ACHN (cell line): ENCODE results near the gene NTM.

Experiments used
- DNase-seq: peaks from one replicate; pipeline ENCODE4 v3.0.0-alpha.2; 2015
- in situ Hi-C: cut with HindIII; loops from 2 replicates; pipeline ENCODE4 v1.10.0; 2017; ENCODE audit warnings: low sequenced_read_pairs, low pct_ligation_motif_present, low pct_unique_long_range_greater_than_20kb

The NTM gene

DNA sequence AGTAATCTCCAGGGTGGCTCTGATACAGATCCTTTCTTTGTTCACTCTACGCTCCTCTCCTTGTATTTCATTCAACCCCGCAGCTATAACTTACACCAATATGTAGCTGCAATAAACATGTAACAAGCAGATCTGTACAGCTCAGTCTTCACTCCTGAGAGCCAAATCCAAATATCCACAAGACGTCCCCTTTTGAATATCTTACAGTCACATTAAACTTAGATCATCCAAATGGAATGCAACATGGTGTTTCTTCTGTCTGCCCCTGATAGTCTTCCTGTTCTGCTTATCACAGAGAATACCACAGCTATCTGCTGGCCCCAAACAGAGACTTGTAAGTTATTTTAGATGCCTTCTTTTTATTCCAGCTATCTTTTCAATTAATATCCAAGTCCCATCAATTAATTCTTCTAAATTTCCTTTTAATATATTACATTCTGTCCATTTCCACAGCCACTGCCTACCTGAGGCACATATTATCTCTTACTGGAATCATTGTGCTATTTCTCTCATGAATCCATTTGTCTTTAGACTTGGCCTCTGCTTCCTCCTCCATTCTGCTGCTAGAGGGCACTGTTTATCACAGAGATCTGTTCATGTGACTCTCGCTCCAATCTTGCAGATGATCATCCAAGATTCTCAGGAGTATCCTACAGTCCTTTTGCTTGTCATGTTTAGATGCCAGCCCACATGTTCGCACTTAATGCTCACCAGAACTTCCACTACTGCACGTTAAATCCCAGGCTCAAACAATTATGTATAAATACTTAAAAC, 908.6 kb downstream of the NTM start:
- in situ Hi-C loops = no loop called here
- peak; percentile 23 for DNase-seq

DNA sequence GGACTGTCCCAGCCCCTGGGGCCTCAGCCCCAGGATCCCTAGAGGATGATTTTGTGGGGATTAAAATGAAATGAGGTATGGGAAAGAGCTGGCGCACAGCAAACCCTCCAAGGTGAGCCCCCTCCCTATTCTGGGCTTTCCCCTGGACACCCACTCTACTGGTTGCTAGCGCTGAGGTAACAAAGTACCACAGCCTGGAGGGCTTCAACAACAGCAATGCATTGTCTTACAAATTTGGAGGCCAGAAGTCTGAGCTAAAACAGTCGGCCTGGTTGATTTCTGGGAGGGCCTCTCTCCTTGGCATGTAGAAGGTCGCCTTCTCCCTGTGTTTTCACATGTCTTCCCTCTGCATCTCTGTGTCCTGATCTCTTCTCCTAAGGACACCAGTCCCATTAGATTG, 913.6 kb downstream of the NTM start:
- no peak for DNase-seq
- in situ Hi-C loops = no loop called here

DNA sequence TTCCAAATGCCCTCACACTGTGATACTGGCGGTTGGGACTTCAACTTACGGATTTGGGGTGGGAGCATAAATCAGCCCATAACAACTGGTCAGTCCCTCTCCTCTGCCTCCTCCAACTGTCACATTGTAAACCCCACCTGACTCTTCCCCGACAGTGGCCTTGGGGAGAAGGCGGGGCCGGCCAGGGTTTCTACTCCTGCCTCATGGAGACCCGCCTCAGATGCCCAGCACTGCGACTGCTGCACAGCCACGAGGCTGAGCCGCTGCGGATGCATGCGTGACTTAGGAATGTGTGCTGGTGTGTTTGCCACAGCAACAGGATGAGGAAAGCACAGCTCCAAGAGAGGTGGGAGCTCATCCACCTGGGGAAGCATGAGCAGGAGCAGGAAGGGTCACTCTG, 914.2 kb downstream of the NTM start:
- DNase-seq = no peak
- in situ Hi-C loops = no loop called here

DNA sequence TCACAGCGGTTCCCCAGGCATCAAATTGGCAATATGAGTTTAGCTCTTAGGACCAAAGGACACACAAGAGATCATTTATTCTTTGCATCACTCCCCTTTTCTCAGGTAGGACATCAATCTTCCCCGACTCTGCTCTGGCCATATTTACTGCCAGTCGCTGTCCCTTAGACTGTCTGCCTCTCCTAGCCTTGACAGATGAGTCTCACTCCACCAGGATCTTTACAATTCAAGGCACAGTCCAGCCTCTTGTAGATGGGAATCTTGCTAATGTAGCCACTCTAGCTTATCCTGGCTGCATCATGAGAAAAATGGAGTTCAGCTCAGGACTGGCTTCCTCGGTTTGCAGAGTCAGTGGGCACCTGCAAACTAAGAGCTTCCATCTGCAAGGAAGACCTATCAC, 915.2 kb downstream of the NTM start:
- in situ Hi-C loops = no loop called here
- no peak for DNase-seq

DNA sequence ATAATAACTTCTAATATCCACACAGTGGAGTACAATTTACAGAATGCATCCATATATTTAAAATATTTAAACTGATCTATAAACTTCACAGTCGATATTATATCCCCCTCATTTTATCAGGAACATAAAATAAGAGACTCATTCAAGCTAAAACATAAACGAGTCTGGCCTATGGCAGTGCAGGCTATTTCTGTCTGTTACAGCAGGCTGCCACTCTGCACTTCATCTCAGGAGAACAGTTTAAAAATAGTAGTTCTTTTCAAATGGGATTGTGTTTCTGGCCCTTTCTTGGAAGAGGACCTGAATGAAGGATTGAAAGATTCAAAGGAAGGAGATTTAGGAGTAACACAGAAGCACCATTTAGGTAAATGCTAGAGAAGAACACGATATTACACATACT, 915.7 kb downstream of the NTM start:
- in situ Hi-C loops = no loop called here
- no peak for DNase-seq

DNA sequence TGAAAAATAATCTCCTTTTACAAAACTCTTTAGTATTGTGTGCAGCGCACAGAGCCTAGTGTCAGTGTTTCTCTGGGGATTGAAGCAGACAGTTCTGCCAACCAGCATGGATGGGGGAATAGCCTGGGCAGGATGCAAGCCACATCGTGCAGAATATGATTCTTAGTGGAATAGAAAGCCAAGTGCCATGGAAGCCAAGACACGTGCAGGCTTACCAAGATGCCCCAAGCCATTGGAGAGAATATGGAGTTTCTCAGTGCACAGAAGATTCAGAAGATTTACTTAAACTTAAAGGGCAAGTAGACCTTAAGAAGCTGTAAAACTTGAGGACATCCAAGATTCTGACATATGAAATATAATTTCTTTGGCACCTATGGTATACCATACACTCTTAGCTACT, 917.6 kb downstream of the NTM start:
- no peak for DNase-seq
- in situ Hi-C loops = no loop called here

DNA sequence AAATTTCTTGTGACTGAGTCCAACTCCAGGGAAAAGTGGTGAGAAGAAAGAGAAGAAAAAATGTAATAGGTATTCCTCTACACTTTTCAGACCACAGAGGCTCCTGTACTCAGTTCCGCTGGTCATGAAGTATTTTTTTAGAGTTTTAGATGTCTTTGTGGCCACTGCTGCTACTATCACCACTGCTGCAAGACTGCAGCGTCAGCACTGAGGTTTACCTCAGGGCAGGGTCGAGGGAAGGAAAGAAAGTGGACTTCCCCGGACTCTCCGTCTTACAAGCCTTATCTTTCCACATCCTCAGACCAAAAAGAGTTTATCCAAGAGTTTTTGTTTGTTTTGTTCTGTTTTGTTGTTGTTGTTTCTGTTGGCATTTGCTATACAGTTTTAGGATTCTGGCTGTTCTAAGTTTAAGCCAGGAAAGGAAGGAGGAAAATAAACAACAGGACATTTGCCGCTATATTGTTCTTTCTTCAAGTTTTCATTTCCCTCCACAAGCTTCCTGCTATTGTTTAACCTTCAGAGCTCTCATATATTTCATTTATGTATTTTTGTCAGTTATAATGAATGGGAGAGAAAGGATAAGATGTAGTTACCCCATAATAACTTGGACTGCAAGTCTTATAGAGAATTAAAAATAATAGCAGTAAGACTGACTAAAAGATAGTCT, 919.3 kb downstream of the NTM start:
- in situ Hi-C loops = no loop called here
- no peak for DNase-seq

DNA sequence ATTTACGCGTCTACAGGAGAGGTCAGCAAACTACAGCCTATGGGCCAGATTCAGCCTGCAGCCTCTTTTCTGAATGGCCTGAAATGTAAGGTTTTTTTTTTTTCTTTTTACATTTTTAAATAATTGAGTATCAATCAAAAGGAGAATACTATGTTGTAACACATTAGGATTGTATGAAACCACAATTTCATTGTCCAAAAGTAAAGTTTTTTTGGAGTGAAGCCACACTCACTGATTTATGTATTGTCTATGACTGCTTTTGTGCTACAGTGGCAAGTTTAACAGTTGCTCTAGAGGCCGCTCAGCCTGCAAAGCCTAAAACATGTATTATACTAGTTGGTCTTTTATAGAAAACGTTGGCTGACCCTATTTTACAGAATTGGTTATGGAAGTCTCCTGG, 923.2 kb downstream of the NTM start:
- no peak for DNase-seq
- in situ Hi-C loops = no loop called here

DNA sequence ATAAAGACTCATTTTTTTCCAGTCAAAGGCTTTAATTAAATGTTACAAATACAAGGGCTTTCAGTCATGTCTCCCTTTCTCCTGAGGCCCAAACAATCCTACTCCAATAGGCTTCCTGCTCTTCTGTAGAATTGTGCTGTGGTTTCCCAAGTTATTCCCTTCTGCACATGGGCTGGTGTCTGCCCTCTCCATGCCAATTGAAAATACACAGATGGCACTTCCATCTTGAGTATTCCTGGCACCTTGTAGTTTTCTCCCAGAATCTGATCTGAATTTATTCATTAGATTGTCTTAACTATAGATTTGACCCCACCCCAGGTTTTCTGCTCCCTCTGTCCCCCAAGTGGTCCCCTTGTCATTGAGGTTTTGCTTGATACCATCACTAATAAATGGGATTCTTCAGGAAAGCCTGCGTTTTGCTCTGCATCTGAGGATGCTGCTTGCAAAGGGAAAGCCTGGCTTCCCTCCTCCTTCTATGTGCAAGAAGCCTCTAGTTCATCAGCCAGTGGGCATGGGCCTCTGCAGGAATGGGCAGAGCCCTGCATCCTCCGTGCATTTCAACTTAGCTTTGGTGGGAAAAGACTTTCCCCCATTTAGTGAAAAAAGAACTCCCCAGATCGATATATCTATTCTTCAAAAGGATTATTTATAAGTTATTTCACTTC, 926.7 kb downstream of the NTM start:
- in situ Hi-C loops = no loop called here
- no peak for DNase-seq

DNA sequence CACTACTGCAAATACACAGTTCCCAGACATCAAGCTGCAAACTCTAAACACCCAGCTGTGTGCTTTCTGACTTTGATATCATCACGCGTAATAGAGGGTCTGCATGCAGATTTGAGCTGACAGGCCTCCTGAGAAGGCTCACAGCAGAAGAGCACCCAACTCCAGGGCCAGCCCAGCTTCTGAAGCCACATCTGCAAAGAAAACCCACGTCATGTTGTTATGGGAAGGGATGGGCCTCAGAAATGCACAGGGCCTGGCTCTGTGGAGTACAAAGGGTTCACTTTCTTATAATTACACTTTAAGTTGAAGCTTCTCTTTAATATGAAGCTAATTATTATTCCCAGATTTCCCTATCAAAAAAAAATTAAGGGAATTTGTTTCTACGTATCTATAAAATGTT, 927.9 kb downstream of the NTM start:
- no peak for DNase-seq
- in situ Hi-C loops = no loop called here

DNA sequence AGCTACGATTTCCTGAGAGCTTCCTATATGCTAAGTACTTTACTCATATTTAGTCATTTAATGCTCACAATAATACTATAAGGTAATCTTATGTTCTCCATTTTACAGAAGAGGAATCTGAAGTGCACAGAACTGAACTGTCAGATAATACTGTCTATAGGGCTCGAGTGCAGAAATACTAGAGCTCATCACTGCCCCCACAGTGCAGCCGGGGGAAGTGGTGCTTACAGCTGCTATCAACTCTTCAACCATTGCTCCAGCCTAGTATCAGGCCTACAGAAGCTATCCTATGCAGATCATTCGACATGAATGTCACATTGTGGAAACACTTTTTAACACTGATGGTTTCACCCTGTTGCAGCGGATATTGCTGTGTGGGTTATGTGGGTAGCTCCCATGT, 929.9 kb downstream of the NTM start:
- in situ Hi-C loops = no loop called here
- peak; percentile 11 for DNase-seq

DNA sequence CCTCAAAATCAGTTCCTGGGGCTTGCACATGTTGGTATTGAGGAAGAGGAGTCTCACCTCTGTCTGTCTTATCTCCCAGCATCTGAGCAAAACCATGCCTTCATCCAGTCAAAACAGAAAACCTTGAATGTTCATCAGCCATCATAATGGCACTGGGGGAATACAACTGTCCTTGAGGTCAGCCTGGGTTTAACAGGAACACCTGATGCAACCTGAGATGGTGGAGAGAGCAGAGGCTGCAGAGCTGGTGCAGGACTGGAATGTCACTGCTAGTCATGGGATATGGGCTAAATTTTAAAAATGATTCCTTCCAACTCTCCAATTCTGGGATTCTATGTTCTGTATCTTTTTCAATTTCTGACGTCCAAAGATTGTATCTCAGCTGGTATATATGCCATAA, 931.0 kb downstream of the NTM start:
- in situ Hi-C loops = no loop called here
- DNase-seq = no peak

DNA sequence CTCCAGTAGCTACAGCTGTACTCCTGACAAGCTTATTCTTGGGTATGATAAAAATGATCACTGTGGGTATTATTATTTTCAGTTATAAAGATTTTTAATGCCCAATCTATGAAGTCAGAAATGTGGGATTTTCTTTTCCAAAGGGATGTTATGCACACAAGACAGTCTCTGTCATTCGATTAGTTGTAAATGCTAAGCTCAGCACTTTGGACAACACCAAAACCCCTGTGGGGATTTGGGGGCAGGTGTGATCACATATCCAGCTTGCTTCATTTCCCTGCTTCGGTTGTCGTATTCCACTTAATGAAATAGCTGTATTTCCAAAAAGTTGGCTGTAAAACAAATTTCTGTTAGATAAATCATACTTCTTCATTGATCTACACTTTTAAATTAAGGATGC, 931.5 kb downstream of the NTM start:
- DNase-seq = no peak
- in situ Hi-C loops = no loop called here

DNA sequence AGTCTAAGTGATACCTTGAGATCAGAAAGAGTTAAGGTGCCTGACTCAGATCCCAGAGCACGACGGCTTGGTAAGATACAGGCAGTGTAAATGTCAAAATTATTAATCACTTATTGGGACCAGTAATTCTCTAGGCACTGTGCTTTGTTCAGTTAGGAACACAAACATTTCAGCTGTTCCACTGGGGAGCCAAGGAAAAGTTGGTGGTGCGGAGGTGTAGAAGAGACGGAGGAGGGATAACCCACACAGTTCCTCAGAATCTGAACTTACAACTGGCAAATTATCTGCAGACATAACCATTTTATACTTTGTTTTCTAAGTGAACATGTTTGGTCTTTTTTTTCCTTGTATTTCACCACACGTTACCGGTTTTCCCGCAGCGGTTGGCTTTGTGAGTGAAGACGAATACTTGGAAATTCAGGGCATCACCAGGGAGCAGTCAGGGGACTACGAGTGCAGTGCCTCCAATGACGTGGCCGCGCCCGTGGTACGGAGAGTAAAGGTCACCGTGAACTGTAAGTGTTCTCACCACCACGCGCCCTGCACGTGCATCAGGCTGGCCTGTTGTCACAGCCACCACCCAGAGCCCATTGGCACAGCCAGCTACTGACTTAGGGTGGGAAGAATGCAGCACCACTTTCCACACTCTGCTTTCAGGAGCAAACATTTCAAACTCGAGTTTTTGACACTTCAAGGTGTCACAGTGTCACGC, 937.0 kb downstream of the NTM start:
- no peak for DNase-seq
- in situ Hi-C loops = no loop called here

DNA sequence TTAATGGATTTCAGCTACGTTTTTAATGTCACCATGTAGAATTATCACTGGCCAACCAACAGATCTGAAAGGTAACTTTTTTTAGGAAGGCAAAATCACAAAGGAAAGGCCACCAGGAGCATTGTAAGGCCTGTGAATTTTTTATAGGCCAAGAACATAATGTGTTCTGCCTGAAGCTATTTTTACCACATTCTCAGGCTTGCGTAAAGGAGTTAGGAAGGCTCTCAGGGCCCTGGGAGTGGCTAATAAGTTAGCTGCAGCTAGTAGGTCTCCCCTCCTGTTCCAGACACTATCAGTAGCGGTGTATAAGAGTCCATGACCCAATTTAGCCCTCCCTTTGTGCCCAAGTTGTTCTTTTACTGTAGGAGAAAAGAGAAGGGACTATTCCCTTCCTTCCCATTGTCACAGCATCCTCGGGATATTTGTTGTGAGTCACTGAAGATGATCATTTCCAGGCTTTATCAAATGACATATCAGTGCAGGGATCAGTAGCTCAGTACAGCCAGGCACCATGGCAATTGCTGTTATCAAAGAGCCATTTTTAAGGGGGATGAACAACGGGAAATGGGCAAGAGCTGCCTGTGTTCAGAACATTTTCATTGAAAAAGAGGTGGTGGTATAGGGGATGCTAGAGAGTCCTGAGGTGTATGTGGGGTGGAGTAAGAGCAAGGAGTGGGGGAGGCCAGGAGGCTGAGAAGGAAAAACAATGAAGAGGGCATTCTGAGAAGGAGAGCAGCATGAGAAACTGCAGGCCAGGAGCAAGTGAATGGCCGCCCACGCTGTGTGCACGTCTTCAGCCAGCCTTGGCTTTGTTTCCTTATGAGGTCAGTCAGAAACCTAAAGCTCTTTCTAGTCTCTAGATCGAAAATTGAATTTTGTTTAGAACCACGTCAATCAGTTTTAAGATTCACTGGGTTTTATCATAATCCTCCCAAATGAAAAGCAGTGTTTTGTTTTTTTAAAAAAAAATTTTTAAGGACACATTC, 940.3 kb downstream of the NTM start:
- in situ Hi-C loops = no loop called here
- DNase-seq = no peak

DNA sequence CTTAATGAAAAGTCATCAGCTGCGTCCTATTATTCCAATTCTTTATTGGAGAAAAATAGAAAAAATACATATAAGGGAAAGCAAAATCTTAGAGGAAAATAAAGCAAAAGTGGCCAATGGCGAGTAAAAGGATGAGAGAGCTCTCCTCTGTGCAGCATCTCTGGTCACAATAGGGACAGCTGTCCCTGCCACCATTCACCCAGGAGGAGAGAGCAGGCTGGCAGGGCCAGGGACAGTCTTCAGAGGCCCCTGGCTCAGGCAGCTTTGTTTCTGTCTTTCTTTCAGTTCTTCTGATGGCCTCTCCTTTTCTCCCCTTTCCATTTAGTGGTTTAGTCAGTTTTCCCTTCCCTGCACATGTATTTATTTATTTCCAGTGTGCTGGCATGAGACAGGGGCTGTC, 941.3 kb downstream of the NTM start:
- in situ Hi-C loops = no loop called here
- DNase-seq = no peak

DNA sequence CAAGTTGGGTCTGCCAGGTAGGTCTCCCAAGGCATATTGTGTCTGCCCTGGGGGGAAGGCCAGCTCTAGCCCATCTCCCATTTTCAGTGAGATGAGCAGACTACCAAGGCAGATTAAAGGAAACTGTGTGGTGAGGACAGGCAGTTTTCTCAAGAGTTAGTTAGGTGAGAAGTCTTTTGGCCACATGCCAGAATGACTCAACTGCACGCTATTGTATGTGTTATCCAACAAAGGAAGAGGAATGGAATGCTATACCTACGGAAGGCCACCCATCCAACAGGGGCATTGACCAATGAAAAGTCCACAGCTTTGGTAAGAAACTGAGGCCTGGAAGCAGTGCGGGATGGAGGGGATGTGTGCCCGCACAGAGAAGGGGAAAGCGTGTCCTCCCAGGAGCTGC, 941.7 kb downstream of the NTM start:
- in situ Hi-C loops = no loop called here
- no peak for DNase-seq

DNA sequence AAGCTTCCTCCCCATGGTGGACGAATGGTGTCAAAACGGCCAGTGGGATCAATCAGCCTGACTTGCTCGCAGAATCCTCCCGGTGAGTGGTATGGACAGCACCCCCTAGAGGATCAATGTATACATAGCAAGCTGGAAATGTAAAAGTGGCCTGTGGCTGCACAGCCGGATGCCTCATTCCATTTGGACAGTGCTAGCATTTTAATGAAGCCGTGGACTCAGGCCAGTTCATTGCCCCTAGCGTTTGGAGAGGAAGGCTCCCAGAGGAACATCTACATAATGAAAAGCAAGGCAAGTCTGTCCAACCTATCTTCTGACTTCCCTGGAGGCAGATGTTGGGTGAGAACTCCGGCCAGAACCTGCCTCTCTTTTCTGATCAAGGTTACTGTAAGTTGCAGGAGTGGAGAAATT, 942.3 kb downstream of the NTM start:
- peak; percentile 17 for DNase-seq
- in situ Hi-C loops = no loop called here
